A673 (cell line): ENCODE data around the gene TTC9B.

Source experiments
- CTCF ChIP-seq: fragments of 300-800, 200-600 bp; sonication (generic); conservative IDR thresholded peaks from 2 replicates; pipeline ENCODE4 v1.5.1; 2017; ENCODE audit warnings: low read depth, mild to moderate bottlenecking, antibody characterized with exemption, low read length, moderate library complexity, mixed read lengths
- EZH2 ChIP-seq: fragments of 200-600 bp; sonication (generic); IDR thresholded peaks from 2 replicates; pipeline ENCODE4 v1.6.1; 2017; ENCODE audit warnings: borderline replicate concordance, low read depth, mild to moderate bottlenecking, mixed read lengths, antibody characterized with exemption, low read length; ENCODE audit not compliant: poor library complexity, severe bottlenecking

- TF ChIP-seq EZH2 (no peak), CTCF (no peak)
Measured at GRCh38 chr19:40238775-40239174, 20.6 kb upstream of the TTC9B start.
